Hepatocyte (in vitro differentiated cells): Measurements from ENCODE around the gene ICA1.

Source experiments
- CTCF ChIP-seq: fragments of 200-600 bp; sonication (generic); IDR thresholded peaks from 2 replicates; pipeline ENCODE4 v1.5.1; 2016; ENCODE audit warnings: antibody characterized with exemption, mild to moderate bottlenecking; ENCODE audit not compliant: poor library complexity
- EZH2 ChIP-seq: fragments of 200-600 bp; sonication (generic); IDR thresholded peaks from 2 replicates; pipeline ENCODE4 v1.6.1; 2016; ENCODE audit warnings: antibody characterized with exemption, mild to moderate bottlenecking, borderline replicate concordance
- EZH2phosphoT487 ChIP-seq: fragments of 200-600 bp; sonication (generic); IDR thresholded peaks from one replicate; pipeline ENCODE4 v1.6.1; 2018; ENCODE audit warnings: antibody characterized with exemption, mild to moderate bottlenecking, low read depth, moderate library complexity; ENCODE audit not compliant: unreplicated experiment, severe bottlenecking

- TF ChIP-seq CTCF, result no peak
- no peak for TF ChIP-seq EZH2phosphoT487
- no peak for TF ChIP-seq EZH2
These were observed 34.7 kb downstream of the ICA1 start for GRCh38 chr7:8227261-8227660.
